HFFc6 (cell line): ENCODE measurements around the gene SYNPO. TPM values are rescaled to one million over a fixed set of nuclear protein-coding genes. Genes with fewer than 3 reads are reported as not detected.

Experiments
- DNase-seq: peaks from one replicate; pipeline ENCODE4 v3.0.0-alpha.2; 2018
- H3K27ac Mint-ChIP-seq: 2 replicates; pipeline ENCODE4 v1.8.0; 2020; ENCODE audit warnings: mild to moderate bottlenecking, mixed read lengths
- H3K27me3 Mint-ChIP-seq: 2 replicates; pipeline ENCODE4 v1.8.0; 2021; ENCODE audit warnings: mild to moderate bottlenecking, moderate library complexity, mixed read lengths; ENCODE audit not compliant: insufficient read depth
- H3K36me3 Mint-ChIP-seq: 2 replicates; pipeline ENCODE4 v1.8.0; 2021; ENCODE audit warnings: low read depth, mixed read lengths
- H3K4me1 Mint-ChIP-seq: 2 replicates; pipeline ENCODE4 v1.8.0; 2020; ENCODE audit warnings: low read depth, mixed read lengths
- H3K4me3 Mint-ChIP-seq: 2 replicates; pipeline ENCODE4 v1.8.0; 2020; ENCODE audit warnings: mild to moderate bottlenecking, moderate library complexity, mixed read lengths
- H3K9me3 Mint-ChIP-seq: 2 replicates; pipeline ENCODE4 v1.8.0; 2020; ENCODE audit warnings: mild to moderate bottlenecking, mixed read lengths
- total RNA-seq, 6 experiments: library from RNA; stranded (reverse); fragmentation: NEBNext Ultra II Directional; extraction: Animal tissue kit (Norgen Biotek cat#: 25700); gene quantifications; 2 replicates in 1 of 6; 3 replicates in 5 of 6; pipeline ENCODE4 v1.2.3, GENCODE V29; 2021
- TF ChIP-seq, protein P1 (sequence below): fragments of 200-600 bp; sonication (generic); IDR thresholded peaks from 2 replicates; pipeline ENCODE4 v1.5.0; 2021; ENCODE audit warnings: antibody characterized with exemption, mild to moderate bottlenecking

The SYNPO gene
- total RNA-seq, 6 experiments from 2014 or later, result 35.6 to 50.7 (median 47.8) TPM

GRCh38 chr5:150625164-150625535 lies 15.3 kb upstream of the SYNPO start:
- peaks cover 6% of the 10 kb centered on the region for H3K27me3 Mint-ChIP-seq
- H3K27ac Mint-ChIP-seq, result no peak overlapping the region
- no peak for DNase-seq
- no peaks in the 10 kb centered on the region for H3K36me3 Mint-ChIP-seq
- no peak overlapping the region for H3K4me3 Mint-ChIP-seq
- TF ChIP-seq, protein P1, sequence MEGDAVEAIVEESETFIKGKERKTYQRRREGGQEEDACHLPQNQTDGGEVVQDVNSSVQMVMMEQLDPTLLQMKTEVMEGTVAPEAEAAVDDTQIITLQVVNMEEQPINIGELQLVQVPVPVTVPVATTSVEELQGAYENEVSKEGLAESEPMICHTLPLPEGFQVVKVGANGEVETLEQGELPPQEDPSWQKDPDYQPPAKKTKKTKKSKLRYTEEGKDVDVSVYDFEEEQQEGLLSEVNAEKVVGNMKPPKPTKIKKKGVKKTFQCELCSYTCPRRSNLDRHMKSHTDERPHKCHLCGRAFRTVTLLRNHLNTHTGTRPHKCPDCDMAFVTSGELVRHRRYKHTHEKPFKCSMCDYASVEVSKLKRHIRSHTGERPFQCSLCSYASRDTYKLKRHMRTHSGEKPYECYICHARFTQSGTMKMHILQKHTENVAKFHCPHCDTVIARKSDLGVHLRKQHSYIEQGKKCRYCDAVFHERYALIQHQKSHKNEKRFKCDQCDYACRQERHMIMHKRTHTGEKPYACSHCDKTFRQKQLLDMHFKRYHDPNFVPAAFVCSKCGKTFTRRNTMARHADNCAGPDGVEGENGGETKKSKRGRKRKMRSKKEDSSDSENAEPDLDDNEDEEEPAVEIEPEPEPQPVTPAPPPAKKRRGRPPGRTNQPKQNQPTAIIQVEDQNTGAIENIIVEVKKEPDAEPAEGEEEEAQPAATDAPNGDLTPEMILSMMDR, result no peak
- no peaks in the 10 kb centered on the region for H3K9me3 Mint-ChIP-seq
- H3K4me1 Mint-ChIP-seq, result peaks cover 43% of the 10 kb centered on the region

- Mint-ChIP-seq H3K27ac (no peak overlapping the region), H3K4me3 (0 out of 2 replicates have a peak overlapping the region, but pooled peaks have one; percentile 2), H3K36me3 (no peaks in the 10 kb centered on the region), H3K27me3 (peaks cover 7% of the 10 kb centered on the region), H3K9me3 (no peaks in the 10 kb centered on the region), H3K4me1 (peaks cover 50% of the 10 kb centered on the region)
- TF ChIP-seq, protein P1, result no peak
- DNase-seq, result no peak
Measured at GRCh38 chr5:150625831-150626746, 14.4 kb upstream of the SYNPO start.

- H3K36me3 Mint-ChIP-seq, result no peaks in the 10 kb centered on the region
- peaks cover 9% of the 10 kb centered on the region for H3K27me3 Mint-ChIP-seq
- no peaks in the 10 kb centered on the region for H3K9me3 Mint-ChIP-seq
- peaks cover 54% of the 10 kb centered on the region for H3K4me1 Mint-ChIP-seq
- TF ChIP-seq, protein P1, result no peak
- H3K4me3 Mint-ChIP-seq, result no peak overlapping the region
- no peak for DNase-seq
- no peak overlapping the region for H3K27ac Mint-ChIP-seq
Measured at GRCh38 chr5:150626853-150627276, 13.6 kb upstream of the SYNPO start.

- peaks cover 9% of the 10 kb centered on the region for H3K27me3 Mint-ChIP-seq
- no peak overlapping the region; the same call in 1 of the 2 replicates for H3K27ac Mint-ChIP-seq
- H3K36me3 Mint-ChIP-seq, result no peaks in the 10 kb centered on the region
- peaks cover 62% of the 10 kb centered on the region for H3K4me1 Mint-ChIP-seq
- H3K9me3 Mint-ChIP-seq, result no peaks in the 10 kb centered on the region
- peak; percentile 59 for DNase-seq
- no peak overlapping the region for H3K4me3 Mint-ChIP-seq
- TF ChIP-seq, protein P1, result no peak
Measured at GRCh38 chr5:150627731-150628545, 12.5 kb upstream of the SYNPO start.

- H3K4me1 Mint-ChIP-seq, result peaks cover 58% of the 10 kb centered on the region
- TF ChIP-seq, protein P1, result no peak
- H3K27ac Mint-ChIP-seq, result no peak overlapping the region
- H3K36me3 Mint-ChIP-seq, result no peaks in the 10 kb centered on the region
- H3K4me3 Mint-ChIP-seq, result no peak overlapping the region
- no peaks in the 10 kb centered on the region for H3K9me3 Mint-ChIP-seq
- no peak for DNase-seq
- H3K27me3 Mint-ChIP-seq, result peaks cover 9% of the 10 kb centered on the region
Measured at GRCh38 chr5:150628936-150629485, 11.4 kb upstream of the SYNPO start.
